ENCODE measurements around the gene PRF1.
"Not testable (repeated sequence)": the region's sequence is repeated elsewhere in the genome, so short reads cannot be mapped to it uniquely, and the experiment has no call there.

Gene PRF1

DNA sequence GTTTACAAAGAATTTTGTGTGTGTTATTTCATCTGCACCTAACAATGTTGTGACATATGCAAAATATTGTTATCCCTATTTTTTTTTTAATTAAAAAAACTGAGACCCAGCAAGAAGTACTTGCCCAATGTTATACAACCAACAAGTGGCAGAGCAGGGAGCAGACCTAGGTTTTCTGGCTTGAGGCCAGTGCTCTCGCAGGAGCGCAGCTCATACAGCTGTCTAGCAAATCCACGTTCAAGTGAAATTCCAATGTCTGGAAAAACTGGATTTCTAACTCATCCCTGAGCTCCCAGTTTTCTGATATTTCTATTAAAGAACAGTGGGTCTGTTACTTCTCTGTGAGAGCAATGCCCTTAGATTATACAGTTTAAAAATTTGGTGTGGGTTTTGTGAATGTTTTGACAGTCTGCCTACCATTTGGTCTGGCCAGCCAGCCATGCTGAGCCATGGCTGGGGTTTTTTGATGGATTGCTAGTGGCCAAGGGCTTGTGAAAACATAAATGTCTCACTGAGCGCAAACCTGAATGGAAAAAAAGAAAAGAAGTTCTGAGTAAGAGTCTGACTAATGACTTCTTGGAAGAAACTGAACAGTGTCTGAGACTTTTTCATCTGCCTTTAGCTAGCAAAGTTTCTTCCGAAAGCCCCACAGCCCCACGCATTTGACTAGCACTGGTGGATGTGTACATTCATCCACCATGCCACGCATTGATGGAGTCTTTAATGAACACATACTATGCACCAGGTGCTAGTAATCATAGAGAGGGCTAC is 15.4 kb upstream of the PRF1 start:
- DNase-seq (ENCODE audit: low read depth), result no peak

- DNase-seq (ENCODE audit: low read depth), result no peak
Observed at GRCh38 chr10:70616761-70617160, 14.2 kb upstream of the PRF1 start.

- DNase-seq (ENCODE audit: low read depth), result no peak
Observed at GRCh38 chr10:70615784-70616522, 13.4 kb upstream of the PRF1 start.

- no peak for DNase-seq (ENCODE audit: low read depth)
Observed at GRCh38 chr10:70615211-70615610, 12.7 kb upstream of the PRF1 start.

- not testable (repeated sequence) for DNase-seq (ENCODE audit: low read depth)
Observed at GRCh38 chr10:70614364-70614763, 11.8 kb upstream of the PRF1 start.

GRCh38 chr10:70613941-70614340 is 11.4 kb upstream of the PRF1 start:
- DNase-seq (ENCODE audit: low read depth), result no peak

GRCh38 chr10:70607936-70608335 is 5.4 kb upstream of the PRF1 start:
- DNase-seq (ENCODE audit: low read depth), result no peak

DNA sequence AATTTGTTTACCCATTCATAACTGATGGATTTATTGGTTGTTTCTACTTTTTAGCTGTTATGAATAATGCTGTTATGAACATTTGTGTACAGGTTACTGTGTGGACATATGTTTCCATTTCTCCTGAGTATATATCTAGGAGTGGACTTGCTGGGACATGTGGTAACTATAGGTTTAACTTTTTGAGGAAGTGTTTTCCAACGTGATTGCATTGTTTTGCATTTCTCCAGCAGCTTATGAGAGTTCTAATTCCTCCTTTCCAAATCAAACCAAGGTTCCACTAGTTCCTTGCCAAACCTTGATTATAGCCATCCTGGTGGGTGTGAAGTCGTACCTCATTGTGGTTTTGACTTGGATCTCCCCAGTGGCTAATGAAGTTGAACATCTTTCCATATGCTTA is 2.6 kb upstream of the PRF1 start:
- no peak for DNase-seq (ENCODE audit: low read depth)

DNA sequence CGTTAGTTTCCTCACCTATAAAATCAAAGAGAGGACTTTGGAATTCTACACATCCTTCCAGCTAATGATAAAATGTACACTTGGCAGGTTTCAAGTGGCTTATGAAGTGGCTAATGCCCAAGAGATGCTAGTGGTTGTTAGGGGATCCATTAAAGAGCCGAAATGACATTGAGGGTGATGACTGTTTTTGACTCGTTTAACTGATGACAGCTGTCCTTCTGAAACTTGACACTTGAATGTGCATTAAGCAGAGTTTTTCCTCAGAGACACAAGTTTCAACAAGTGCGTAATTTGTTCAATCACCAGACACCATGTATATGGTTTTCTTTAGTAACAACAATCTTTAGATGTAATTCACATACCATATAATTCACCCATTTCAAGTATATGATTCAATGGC is 1.6 kb upstream of the PRF1 start:
- no peak for DNase-seq (ENCODE audit: low read depth)

GRCh38 chr10:70603449-70603801 is 884 bp upstream of the PRF1 start:
- no peak for DNase-seq (ENCODE audit: low read depth)

GRCh38 chr10:70601746-70602145 is 795 bp downstream of the PRF1 start:
- no peak for DNase-seq (ENCODE audit: low read depth)

DNA sequence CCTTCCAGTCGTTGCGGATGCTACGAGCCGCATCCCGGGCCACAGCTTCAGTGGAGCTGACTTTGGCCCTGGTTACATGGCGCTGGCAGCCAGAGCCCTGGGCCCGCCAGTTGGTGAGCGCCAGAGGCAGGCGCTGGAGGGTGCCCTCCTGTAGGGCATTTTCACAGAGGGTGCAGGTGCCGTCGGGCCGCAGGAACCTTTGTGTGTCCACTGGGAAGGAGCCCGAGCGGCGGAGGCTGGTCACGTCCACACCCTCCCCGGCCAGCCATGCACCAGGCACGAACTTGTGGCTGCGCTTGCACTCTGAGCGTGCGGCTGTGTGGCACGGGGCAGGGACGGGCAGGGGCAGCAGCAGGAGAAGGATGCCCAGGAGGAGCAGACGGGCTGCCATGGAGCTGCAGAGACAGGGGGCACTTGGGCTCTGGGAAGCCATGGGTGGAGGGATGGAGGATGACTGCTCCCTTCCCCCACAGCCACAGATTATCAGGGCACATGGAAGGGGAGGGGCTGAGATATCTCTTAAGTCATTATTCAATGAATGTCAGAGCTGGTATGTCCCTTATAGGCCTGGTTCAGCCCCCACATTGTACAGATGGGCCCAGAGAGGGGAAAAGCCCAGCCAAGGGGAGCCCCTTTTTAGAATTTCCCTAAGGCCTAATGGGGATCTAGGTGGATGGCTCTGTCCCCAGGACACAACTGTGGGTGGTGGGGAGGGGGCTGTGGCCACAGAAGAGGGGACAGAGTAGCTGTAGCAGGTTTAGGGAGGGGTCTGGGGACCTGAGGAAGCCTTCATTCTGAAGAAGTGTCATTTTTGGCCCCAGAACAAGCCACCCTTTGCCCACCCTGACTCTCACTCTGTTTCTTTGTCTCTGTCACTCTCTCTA is 1.8 kb downstream of the PRF1 start:
- no peak for DNase-seq (ENCODE audit: low read depth)

DNA sequence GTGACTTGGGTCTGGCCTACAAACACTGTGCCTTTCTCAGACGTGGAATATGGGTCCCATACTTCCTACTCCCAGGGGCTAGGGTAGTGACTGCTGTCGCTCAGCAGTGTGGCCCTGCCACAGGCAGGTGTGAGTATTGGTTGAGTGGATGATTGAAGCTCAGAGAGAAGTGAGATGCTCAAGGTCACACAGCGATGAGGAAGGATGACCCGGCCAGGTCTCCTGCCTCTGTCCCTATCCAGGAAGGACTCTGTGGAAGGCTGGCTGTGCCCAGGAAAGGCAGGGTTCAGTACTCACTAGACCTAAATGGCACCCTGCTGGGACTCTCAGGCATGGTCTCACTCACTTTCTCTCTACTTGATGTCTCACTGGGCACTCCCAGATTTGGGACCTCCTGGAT is 2.8 kb downstream of the PRF1 start:
- DNase-seq (ENCODE audit: low read depth), result no peak

DNA sequence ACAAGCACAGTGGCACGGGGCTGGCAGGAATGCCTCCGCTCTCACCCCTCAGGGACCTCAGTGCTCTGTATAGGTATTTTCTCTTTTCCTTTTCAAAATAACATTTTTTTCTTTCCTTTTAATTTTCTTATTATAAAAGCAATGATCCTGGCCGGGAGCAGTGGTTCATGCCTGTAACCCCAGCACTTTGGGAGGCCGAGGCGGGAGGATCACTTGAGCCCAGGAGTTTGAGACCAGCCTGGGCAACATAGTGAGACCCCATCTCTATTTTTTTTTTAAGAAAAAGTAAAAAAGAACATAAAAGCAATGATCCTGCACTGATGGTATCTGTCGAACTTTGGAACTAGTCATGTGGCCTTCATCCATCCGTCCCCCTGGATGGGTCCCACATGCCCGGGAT is 3.2 kb downstream of the PRF1 start:
- DNase-seq (ENCODE audit: low read depth), result no peak

DNA sequence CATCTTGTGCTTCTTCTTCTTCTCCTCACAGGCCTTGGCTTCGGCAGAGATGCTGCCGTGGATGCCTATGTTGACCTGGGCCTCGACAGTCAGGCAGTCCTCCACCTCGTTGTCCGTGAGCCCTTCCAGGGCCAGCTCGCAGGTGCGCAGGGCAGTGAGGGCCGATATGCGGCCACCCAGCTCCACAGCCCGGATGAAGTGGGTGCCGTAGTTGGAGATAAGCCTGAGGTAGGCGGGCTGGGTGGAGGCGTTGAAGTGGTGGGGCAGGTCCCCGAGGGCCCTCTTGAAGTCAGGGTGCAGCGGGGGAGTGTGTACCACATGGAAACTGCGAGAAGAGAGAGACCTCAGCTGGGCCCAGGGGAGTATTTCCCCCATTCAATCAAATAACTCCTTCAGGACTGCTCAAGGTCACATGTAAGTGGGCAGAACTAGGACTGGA is 3.7 kb downstream of the PRF1 start:
- DNase-seq (ENCODE audit: low read depth), result no peak

- no peak for DNase-seq (ENCODE audit: low read depth)
Observed at GRCh38 chr10:70597856-70598815, 4.4 kb downstream of the PRF1 start.

- no peak for DNase-seq (ENCODE audit: low read depth)
Observed at GRCh38 chr10:70596860-70597809, 5.4 kb downstream of the PRF1 start.

DNA sequence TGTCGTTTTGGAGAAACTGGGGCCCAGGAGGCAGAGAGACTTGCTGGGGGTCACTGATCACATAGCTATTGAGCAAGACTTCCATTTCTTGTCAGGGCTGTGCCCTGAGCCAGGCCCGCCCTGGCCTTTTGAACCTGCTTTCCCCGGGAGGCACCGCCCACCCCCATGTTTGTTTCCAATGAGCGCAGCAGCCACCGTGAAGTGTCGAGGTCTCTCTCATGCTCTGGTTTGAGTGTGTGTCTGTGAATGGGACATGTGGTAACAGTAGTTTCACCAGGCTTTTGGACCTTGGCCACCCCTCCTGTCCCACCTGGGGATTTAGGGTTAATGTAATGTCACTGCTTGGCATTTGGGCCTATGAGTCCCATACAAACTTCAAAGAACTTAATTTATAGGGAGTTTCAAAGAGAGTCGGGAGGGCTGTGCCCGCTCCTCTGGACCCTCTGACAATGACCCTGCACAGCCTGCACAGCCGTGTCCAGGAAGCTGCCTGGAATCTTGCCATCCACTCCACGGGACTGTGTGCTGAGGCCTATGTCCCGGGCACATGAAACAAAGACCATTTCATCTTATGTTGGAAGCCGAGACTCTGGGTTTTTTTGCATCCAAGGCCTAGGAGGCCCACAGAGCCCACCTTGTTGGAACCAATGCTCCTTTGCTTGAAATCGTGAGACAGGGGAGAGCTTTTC is 6.3 kb downstream of the PRF1 start:
- no peak for DNase-seq (ENCODE audit: low read depth)

DNA sequence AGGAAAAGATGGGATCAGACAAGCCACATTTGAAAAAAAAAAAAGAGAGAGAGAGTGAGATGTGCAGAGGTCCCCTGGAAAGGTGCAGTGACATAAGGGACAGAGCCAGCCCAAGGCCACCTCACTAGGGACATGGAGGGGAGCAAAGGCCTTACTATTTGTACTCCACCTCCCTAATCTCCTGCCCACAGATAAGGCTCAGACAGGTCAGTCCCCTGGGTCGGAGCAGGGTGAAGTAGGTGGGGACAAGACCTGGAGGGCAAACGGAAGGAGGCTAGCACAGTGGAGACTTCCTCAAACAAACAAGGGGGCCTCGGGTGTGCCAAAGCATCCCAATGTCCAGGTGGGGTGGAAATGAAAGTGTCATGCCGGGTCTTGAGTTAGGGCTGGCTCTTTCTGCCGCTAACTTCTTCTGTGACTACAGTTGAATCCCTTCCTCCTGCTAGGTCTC is 7.0 kb downstream of the PRF1 start:
- DNase-seq (ENCODE audit: low read depth), result no peak

GRCh38 chr10:70594161-70594560 is 8.4 kb downstream of the PRF1 start:
- no peak for DNase-seq (ENCODE audit: low read depth)

Measured in GM04504 (cell line).